Calu3 (cell line): ENCODE results near the gene FTH1. TPM values are rescaled to one million over a fixed set of nuclear protein-coding genes. Genes with fewer than 3 reads are reported as not detected.

Experiments used
- BruUV-seq: library from RNA; stranded (reverse); fragments of 400-500 nt; replicated peaks from 2 replicates; lab custom pipeline; 2021; lab: Mats Ljungman, UMichigan
- CTCF ChIA-PET: fragments of 300-600 bp; sonication (Branson Sonifier 250); formaldehyde crosslinking; loops from one replicate; lab custom pipeline; 2022; ENCODE audit warnings: antibody characterized with exemption; lab: Charles Lee
- DNase-seq: peaks from one replicate; pipeline ENCODE4 v3.0.0; 2022
- H3K27ac Mint-ChIP-seq: one replicate; pipeline ENCODE4 v1.8.0; 2022; ENCODE audit warnings: mixed read lengths; ENCODE audit not compliant: unreplicated experiment
- H3K27me3 Mint-ChIP-seq: one replicate; pipeline ENCODE4 v1.8.0; 2022; ENCODE audit warnings: mixed read lengths; ENCODE audit not compliant: unreplicated experiment
- H3K36me3 Mint-ChIP-seq: one replicate; pipeline ENCODE4 v1.8.0; 2022; ENCODE audit warnings: mild to moderate bottlenecking, moderate library complexity, mixed read lengths; ENCODE audit not compliant: insufficient read depth, unreplicated experiment
- H3K4me1 Mint-ChIP-seq: one replicate; pipeline ENCODE4 v1.8.0; 2022; ENCODE audit warnings: mild to moderate bottlenecking, low read depth, mixed read lengths; ENCODE audit not compliant: unreplicated experiment
- H3K4me3 Mint-ChIP-seq: one replicate; pipeline ENCODE4 v1.8.0; 2022; ENCODE audit warnings: mild to moderate bottlenecking, low read depth, moderate library complexity, mixed read lengths; ENCODE audit not compliant: unreplicated experiment
- H3K9me3 Mint-ChIP-seq: one replicate; pipeline ENCODE4 v1.8.0; 2022; ENCODE audit warnings: low read depth, mixed read lengths; ENCODE audit not compliant: unreplicated experiment
- intact Hi-C: fragments of 100-400 bp; cut with micrococcal nuclease; formaldehyde crosslinking; loops from one replicate; pipeline ENCODE4 v1.10.0; 2022; ENCODE audit not compliant: unreplicated experiment
- total RNA-seq: library from RNA; stranded (reverse); gene quantifications from 2 replicates; pipeline ENCODE4 v1.2.3, GENCODE V29; 2022
- TF ChIP-seq, protein P1 (sequence below): fragments of 200-600 bp; IDR thresholded peaks from one replicate; pipeline ENCODE4 v1.8.0; 2022; ENCODE audit warnings: antibody characterized with exemption; ENCODE audit not compliant: unreplicated experiment

The FTH1 gene
- total RNA-seq, 1 experiment from 2014 or later, result 1,555 TPM

DNA sequence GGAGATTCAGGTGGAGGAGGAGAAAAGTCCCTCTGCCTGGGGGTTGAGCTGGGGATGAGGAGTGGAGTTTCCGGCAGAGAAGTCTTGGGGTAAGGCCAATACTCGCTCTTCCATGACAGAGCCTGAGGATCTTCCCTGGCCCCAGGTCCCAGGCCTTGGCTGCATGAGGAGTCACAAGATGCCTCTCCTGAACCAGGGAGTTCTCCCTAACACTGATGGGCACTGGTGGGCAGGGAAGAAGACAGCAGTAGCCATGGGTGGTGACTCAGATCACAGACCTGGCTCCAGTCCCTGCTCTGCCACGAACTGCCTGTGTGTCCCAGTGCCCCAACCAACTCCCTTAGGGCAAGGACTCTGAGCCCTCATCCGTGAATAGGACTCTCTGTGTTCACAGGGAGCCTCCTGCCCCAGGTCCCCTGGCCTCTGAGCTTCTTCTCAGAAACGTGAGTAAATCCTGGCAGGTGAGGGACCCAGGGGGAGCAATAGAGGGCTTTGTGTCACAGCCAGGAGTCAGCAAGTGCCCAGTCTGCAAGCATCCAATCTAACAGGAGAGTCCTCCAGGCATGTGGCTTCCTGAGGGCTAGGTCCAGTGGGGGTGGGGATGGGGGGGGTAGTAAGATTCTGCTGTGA is 45.5 kb upstream of the FTH1 start:
- H3K4me3 Mint-ChIP-seq, result no peak overlapping the region
- peak; percentile 18 for DNase-seq
- no peaks in the 10 kb centered on the region for H3K27me3 Mint-ChIP-seq
- H3K36me3 Mint-ChIP-seq, result peaks cover 5% of the 10 kb centered on the region
- TF ChIP-seq, protein P1, sequence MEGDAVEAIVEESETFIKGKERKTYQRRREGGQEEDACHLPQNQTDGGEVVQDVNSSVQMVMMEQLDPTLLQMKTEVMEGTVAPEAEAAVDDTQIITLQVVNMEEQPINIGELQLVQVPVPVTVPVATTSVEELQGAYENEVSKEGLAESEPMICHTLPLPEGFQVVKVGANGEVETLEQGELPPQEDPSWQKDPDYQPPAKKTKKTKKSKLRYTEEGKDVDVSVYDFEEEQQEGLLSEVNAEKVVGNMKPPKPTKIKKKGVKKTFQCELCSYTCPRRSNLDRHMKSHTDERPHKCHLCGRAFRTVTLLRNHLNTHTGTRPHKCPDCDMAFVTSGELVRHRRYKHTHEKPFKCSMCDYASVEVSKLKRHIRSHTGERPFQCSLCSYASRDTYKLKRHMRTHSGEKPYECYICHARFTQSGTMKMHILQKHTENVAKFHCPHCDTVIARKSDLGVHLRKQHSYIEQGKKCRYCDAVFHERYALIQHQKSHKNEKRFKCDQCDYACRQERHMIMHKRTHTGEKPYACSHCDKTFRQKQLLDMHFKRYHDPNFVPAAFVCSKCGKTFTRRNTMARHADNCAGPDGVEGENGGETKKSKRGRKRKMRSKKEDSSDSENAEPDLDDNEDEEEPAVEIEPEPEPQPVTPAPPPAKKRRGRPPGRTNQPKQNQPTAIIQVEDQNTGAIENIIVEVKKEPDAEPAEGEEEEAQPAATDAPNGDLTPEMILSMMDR, result no peak
- peaks cover 10% of the 10 kb centered on the region for H3K4me1 Mint-ChIP-seq
- H3K9me3 Mint-ChIP-seq, result peaks cover 6% of the 10 kb centered on the region
- intact Hi-C loops, result no loop called here
- CTCF ChIA-PET, result interaction anchor here (0.9 to 1.4 kb wide), 3 partner anchors 12 to 41 kb away, joined by 3 to 5 read pairs (median 4); no protein-coding TSS in a partner anchor
- no peak overlapping the region for H3K27ac Mint-ChIP-seq
- no TSS peak for BruUV-seq

DNA sequence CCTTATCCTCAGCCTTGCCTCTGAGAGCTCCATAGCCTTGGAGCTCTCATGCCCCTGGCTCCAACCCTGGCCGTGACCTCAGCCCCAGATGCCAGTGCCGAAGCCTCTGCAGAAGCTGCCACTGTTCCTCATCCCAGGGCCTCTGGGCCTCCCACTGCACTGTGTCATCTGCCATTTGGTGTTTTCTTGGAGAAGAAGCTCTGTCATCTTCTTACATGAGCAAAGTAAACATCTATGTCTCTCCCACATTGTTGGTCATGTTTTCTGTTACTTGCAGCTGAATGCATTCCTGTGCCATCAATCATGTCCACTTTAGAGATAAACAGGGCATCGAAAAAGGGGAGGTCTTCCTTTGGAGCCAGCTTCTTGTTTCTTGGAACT is 45.0 kb upstream of the FTH1 start:
- DNase-seq, result no peak
- TF ChIP-seq, protein P1, result no peak
- Mint-ChIP-seq H3K36me3 (peaks cover 5% of the 10 kb centered on the region), H3K27ac (no peak overlapping the region), H3K4me1 (peaks cover 9% of the 10 kb centered on the region), H3K4me3 (no peak overlapping the region), H3K27me3 (no peaks in the 10 kb centered on the region), H3K9me3 (peaks cover 6% of the 10 kb centered on the region)
- intact Hi-C loops, result no loop called here
- CTCF ChIA-PET, result interaction anchor here (0.6 to 1.4 kb wide), 2 partner anchors 38 to 57 kb away, joined by 4 to 5 read pairs; no protein-coding TSS in a partner anchor
- BruUV-seq, result no TSS peak

DNA sequence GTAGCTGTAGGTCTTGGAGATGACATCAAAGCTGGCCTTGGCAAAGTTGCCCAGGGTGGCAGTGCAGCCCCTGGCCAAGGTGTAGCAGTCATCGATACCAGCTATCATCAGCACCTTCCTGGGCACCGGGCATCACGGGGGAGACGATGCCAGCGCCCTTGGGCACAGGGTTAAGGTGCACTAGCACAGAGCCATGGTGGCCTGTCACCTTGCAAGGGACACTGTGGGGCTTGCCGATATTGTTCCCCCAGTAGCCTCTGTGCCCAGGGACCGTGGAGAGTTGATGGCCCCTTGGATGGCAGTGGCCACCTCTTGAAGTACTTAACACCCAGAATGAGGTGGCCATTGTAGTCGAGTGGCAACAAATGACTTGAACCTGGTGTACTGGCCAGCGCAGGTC is 44.4 kb upstream of the FTH1 start:
- H3K27me3 Mint-ChIP-seq, result no peaks in the 10 kb centered on the region
- TF ChIP-seq, protein P1, result no peak
- H3K4me3 Mint-ChIP-seq, result no peak overlapping the region
- peaks cover 2% of the 10 kb centered on the region for H3K9me3 Mint-ChIP-seq
- H3K27ac Mint-ChIP-seq, result no peak overlapping the region
- CTCF ChIA-PET, result interaction anchor here (0.6 to 1.4 kb wide), 2 partner anchors 37 to 57 kb away, joined by 4 to 5 read pairs; no protein-coding TSS in a partner anchor
- DNase-seq, result no peak
- intact Hi-C loops, result no loop called here
- peaks cover under 1% of the 10 kb centered on the region for H3K36me3 Mint-ChIP-seq
- BruUV-seq, result no TSS peak
- H3K4me1 Mint-ChIP-seq, result peaks cover 4% of the 10 kb centered on the region

DNA sequence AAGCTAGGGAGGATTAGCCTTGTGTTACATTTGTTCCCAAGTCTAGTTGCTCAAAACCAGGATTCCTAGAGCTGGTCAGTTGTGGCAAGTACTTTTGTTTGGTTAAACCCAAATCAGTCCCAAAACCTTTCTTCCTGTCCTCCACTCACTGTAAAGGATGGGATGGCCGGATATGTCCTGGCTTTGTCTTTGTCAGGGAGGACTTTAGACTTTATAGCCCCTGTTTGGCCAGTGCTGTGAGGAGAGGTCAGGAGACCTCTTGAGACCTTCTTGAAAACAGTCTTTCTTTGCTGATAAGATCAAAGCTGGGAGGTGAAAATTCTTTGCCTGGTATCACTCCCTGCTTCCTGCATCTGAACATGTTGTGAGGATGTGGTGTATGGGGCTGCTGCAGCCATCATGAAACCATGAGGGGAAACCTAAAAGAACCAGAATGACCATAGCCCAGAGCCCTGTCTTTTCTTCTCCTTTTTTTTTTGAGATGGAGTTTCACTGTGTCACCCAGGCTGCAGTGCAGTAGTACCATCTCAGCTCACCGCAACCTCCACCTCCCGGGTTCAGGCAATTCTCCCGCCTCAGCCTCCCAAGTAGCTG is 43.6 kb upstream of the FTH1 start:
- CTCF ChIA-PET, result no interaction called here
- Mint-ChIP-seq H3K4me3 (no peak overlapping the region), H3K27ac (no peak overlapping the region), H3K27me3 (no peaks in the 10 kb centered on the region), H3K9me3 (no peaks in the 10 kb centered on the region), H3K4me1 (no peaks in the 10 kb centered on the region), H3K36me3 (no peaks in the 10 kb centered on the region)
- TF ChIP-seq, protein P1, result no peak
- no peak for DNase-seq
- intact Hi-C loops, result no loop called here
- no TSS peak for BruUV-seq
